Epithelial cell of esophagus (primary cell): ENCODE measurements around the gene C1orf35.

Experiments
- DNase-seq: peaks from one replicate; pipeline ENCODE4 v3.0.0; 2010; ENCODE audit warnings: low read depth
- H3K4me3 ChIP-seq: 2 replicates; pipeline ENCODE4 v1.5.1; 2011; ENCODE audit warnings: mild to moderate bottlenecking, low read length, control low read depth
- TF ChIP-seq, protein P1 (sequence below): IDR thresholded peaks from 2 replicates; pipeline ENCODE4 v1.5.1; 2011; ENCODE audit warnings: low read depth, mild to moderate bottlenecking, low read length, control low read depth, inconsistent platforms; ENCODE audit not compliant: insufficient read depth; ENCODE audit errors: missing control alignments

Gene C1orf35

DNA sequence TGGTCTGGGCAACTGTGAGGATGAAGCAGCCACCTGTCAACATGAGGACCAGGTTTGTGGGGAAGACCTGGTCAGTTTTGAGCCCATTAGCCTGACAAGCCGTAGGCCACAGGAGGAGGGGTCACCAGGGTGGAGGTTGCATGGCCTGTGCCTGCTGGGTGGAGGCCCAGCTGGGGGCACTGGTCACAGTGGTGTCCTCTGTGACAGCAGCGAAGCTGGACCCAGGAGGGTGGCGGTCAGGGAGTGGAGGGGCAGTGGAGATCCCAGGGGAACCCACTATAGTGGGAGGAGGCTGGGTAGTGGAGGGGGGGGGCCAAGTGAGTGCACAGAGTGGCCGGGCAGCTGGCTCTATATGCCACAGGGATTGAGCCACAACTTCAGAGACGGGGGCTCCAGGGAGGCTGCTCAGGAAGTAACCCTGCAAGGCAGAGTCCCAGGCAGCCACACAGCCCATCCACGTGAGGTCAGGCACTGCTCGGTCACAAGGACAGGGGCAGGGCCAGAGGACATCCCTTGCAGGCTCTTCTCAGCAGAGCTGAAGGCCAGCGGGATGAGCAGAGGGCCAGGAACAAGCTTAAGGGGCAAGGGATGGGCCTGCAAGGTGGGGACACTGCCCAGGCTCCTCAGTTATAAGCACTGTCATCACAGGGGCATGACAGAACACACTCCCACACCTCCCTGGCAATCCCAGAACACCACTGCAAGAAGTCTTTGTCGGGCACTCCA, 2.3 kb upstream of the C1orf35 start:
- TF ChIP-seq, protein P1, sequence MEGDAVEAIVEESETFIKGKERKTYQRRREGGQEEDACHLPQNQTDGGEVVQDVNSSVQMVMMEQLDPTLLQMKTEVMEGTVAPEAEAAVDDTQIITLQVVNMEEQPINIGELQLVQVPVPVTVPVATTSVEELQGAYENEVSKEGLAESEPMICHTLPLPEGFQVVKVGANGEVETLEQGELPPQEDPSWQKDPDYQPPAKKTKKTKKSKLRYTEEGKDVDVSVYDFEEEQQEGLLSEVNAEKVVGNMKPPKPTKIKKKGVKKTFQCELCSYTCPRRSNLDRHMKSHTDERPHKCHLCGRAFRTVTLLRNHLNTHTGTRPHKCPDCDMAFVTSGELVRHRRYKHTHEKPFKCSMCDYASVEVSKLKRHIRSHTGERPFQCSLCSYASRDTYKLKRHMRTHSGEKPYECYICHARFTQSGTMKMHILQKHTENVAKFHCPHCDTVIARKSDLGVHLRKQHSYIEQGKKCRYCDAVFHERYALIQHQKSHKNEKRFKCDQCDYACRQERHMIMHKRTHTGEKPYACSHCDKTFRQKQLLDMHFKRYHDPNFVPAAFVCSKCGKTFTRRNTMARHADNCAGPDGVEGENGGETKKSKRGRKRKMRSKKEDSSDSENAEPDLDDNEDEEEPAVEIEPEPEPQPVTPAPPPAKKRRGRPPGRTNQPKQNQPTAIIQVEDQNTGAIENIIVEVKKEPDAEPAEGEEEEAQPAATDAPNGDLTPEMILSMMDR = no peak
- H3K4me3 ChIP-seq = no peak overlapping the region
- DNase-seq = no peak

DNA sequence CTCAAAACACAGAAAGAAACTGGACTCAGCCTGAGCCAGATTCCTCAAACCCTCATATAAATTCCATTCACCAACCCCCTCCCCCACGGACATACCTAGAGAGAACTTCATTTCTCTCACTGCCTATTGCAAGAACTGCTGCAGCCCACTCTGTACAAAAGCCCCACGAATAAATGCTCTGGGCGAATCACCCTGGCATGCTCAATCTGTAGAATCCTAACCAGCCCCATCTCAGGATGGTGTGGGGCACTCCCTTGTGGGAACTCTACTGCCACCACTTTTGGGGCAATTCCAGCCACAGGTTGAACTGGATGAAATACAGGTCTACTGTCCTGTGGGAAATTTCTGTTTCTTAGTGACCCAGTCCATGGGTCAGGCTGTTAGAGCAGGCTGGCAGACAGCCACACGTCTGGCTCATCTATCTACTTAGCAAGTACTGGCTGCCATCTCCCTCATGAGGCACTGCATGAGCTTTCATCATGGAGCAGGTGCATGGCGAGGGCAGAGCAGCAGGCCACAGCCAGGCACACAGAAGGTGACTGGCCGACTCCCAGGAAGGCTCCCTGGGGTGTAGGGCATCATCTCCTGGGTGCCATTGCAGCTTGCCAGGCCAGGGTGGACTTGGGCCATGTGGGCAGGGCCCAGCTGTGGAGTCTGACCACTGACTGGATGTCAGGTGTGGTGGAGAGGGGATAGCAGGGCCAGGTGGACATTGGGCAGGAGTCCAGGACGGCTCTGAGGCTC, 1.6 kb upstream of the C1orf35 start:
- DNase-seq = no peak
- H3K4me3 ChIP-seq = no peak overlapping the region
- TF ChIP-seq, protein P1 = no peak

DNA sequence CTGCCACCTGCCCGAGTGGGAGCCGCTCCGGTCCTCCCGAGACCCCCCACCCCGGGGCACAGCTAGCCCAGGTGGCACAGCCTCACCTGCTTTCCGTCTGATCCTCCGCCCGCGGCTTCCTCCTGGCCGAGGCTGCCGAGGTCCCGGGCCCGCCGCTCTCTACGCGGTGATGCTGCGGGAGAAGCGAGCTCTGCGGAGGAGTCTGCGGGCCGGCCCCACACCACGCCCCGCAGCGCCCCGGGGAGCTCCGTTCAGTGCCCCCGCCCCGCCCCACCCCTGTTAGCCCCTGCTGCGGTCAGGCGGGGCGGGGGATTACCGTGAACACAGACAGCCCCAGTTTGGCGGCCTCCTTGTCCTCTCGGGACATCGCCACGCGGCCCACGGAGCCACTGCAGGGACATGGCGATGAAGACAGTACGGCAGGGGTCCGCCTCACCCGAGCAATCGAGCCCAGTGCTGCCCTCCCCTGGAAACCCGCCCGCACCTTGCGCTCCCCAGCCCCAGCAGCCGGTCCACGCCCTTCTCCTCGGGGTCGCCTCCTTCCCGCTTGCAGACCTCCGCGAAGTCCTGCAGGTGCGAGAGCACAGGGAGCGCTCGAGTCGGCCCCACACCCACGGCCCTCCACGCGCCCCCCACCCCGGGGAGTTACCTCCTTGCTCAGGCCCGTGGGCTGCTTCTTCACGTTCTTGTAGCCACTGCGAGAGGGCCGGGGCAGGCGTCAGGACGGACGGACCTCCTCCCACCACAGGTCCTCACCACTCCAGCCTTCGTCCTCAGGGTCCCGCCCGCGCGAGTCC, 933 bp downstream of the C1orf35 start:
- peak overlapping the region; percentile 76 for H3K4me3 ChIP-seq
- TF ChIP-seq, protein P1 = peak; percentile 26
- peak; percentile 57 for DNase-seq

DNA sequence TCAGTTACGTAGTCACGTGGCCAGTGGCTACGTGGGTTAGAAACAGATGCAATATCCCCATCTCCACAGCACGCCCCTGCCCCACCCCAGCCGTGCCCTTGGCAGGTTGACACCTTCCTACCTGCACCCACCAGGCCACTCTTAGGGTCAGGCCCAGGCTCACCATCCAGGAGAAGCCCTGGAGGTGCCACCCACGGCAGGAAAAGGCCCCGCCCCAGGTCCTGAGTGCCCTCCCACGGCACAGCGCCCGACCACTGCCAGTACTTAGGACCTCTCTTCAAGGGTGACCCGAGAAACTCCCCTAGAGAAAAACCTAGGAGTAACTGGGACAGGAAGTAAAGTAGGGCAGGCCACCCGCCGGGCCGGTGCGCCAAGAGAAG, 1.5 kb downstream of the C1orf35 start:
- TF ChIP-seq, protein P1 = no peak
- DNase-seq = no peak
- H3K4me3 ChIP-seq = peak overlapping the region; percentile 76

DNA sequence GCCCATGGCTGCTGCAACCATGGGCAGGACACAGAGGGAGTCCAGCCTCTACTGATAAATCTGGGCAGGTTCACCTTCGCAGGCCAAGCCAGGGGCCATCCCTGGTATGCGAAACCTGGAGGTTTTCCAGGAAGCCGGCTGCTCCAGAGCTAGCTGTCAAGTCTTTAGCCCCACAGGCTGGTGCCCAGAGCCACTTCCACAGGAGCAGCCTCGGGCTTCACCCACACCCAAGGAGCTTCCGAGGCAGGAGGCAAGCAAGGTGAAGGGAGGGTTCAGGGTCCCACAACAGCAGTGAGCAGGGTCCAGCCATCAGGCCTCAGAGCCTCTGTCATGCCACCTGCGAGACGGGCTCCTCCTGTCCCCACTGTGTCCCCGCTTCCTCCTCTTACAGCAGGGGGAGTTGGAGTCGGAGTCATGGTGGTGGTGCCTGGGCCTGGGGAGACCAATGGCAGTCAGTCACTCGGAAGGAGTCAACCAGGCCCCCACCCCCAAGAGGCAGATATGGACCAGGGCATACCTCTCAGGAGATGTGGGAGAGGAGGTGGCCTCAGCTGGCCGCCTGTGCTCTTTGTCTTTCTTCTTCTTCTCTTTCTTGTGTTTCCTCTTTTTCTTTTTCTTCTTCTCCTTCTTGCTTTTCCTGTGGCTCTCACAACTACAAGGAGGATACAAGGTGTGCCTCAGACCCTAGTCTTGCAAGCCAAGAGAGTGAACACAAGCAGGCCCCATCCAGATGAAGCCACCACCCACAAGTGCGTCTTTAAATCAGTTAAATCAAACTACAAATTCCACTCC, 2.1 kb downstream of the C1orf35 start:
- DNase-seq = no peak
- TF ChIP-seq, protein P1 = no peak
- H3K4me3 ChIP-seq = no peak overlapping the region

- no peak overlapping the region for H3K4me3 ChIP-seq
- no peak for DNase-seq
- TF ChIP-seq, protein P1 = no peak
Measured at GRCh38 chr1:228099331-228099732, 3.8 kb downstream of the C1orf35 start.
